Measurements from ENCODE around the gene ZFPM1. TPM values are rescaled to one million over a fixed set of nuclear protein-coding genes. Genes with fewer than 3 reads are reported as not detected.

The ZFPM1 gene
- total RNA-seq, 1 experiment from 2014 or later = 1.1 TPM

GRCh38 chr16:88532434-88533241, 79.6 kb downstream of the ZFPM1 start:
- H3K4me3 ChIP-seq (ENCODE audit: insufficient read depth, low read depth, low read length) = peak overlapping the region; percentile 54
- DNase-seq = no peak
- H3K27me3 ChIP-seq (ENCODE audit: control insufficient read depth, insufficient read depth, low read length) = no peaks in the 10 kb centered on the region
- no peaks in the 10 kb centered on the region; the same call in 1 of the 2 replicates for H3K36me3 ChIP-seq (replicated peaks; ENCODE audit: control insufficient read depth, insufficient read depth, low read length)

- DNase-seq = no peak
- no peaks in the 10 kb centered on the region; the same call in 1 of the 2 replicates for H3K36me3 ChIP-seq (replicated peaks; ENCODE audit: control insufficient read depth, insufficient read depth, low read length)
- H3K27me3 ChIP-seq (ENCODE audit: control insufficient read depth, insufficient read depth, low read length) = no peaks in the 10 kb centered on the region
- peak overlapping the region; percentile 54 for H3K4me3 ChIP-seq (ENCODE audit: insufficient read depth, low read depth, low read length)
Measured at GRCh38 chr16:88533381-88533917, 80.4 kb downstream of the ZFPM1 start.

GRCh38 chr16:88533932-88534637, 81.0 kb downstream of the ZFPM1 start:
- Histone ChIP-seq H3K4me3 (ENCODE audit: insufficient read depth, low read depth, low read length) (peak overlapping the region; percentile 76), H3K27me3 (ENCODE audit: control insufficient read depth, insufficient read depth, low read length) (no peaks in the 10 kb centered on the region), H3K36me3 (replicated peaks; ENCODE audit: control insufficient read depth, insufficient read depth, low read length) (no peaks in the 10 kb centered on the region; the same call in 1 of the 2 replicates)
- DNase-seq = peak; percentile 99

GRCh38 chr16:88534638-88535190, 81.6 kb downstream of the ZFPM1 start:
- peak; percentile 90 for DNase-seq
- peak overlapping the region; percentile 76 for H3K4me3 ChIP-seq (ENCODE audit: insufficient read depth, low read depth, low read length)
- H3K36me3 ChIP-seq (replicated peaks; ENCODE audit: control insufficient read depth, insufficient read depth, low read length) = no peaks in the 10 kb centered on the region; the same call in 1 of the 2 replicates
- H3K27me3 ChIP-seq (ENCODE audit: control insufficient read depth, insufficient read depth, low read length) = no peaks in the 10 kb centered on the region

- Histone ChIP-seq H3K27me3 (ENCODE audit: control insufficient read depth, insufficient read depth, low read length) (no peaks in the 10 kb centered on the region; the same call in 1 of the 2 replicates), H3K36me3 (replicated peaks; ENCODE audit: control insufficient read depth, insufficient read depth, low read length) (no peaks in the 10 kb centered on the region; the same call in 1 of the 2 replicates), H3K4me3 (ENCODE audit: insufficient read depth, low read depth, low read length) (peak overlapping the region; percentile 76)
- peak; percentile 65 for DNase-seq
Measured at GRCh38 chr16:88535191-88535856, 82.2 kb downstream of the ZFPM1 start.

GRCh38 chr16:88535857-88536222, 82.8 kb downstream of the ZFPM1 start:
- no peaks in the 10 kb centered on the region; the same call in 1 of the 2 replicates for H3K27me3 ChIP-seq (ENCODE audit: control insufficient read depth, insufficient read depth, low read length)
- no peaks in the 10 kb centered on the region for H3K36me3 ChIP-seq (replicated peaks; ENCODE audit: control insufficient read depth, insufficient read depth, low read length)
- DNase-seq = no peak
- no peak overlapping the region for H3K4me3 ChIP-seq (ENCODE audit: insufficient read depth, low read depth, low read length)

GRCh38 chr16:88536510-88536909, 83.4 kb downstream of the ZFPM1 start:
- Histone ChIP-seq H3K27me3 (ENCODE audit: control insufficient read depth, insufficient read depth, low read length) (no peaks in the 10 kb centered on the region; the same call in 1 of the 2 replicates), H3K36me3 (replicated peaks; ENCODE audit: control insufficient read depth, insufficient read depth, low read length) (no peaks in the 10 kb centered on the region), H3K4me3 (ENCODE audit: insufficient read depth, low read depth, low read length) (no peak overlapping the region)
- DNase-seq = peak; percentile 61

GRCh38 chr16:88536971-88537751, 84.1 kb downstream of the ZFPM1 start:
- Histone ChIP-seq H3K4me3 (ENCODE audit: insufficient read depth, low read depth, low read length) (no peak overlapping the region), H3K36me3 (replicated peaks; ENCODE audit: control insufficient read depth, insufficient read depth, low read length) (no peaks in the 10 kb centered on the region), H3K27me3 (ENCODE audit: control insufficient read depth, insufficient read depth, low read length) (no peaks in the 10 kb centered on the region; the same call in 1 of the 2 replicates)
- DNase-seq = peak; percentile 87

GRCh38 chr16:88537859-88538258, 84.8 kb downstream of the ZFPM1 start:
- Histone ChIP-seq H3K27me3 (ENCODE audit: control insufficient read depth, insufficient read depth, low read length) (no peaks in the 10 kb centered on the region; the same call in 1 of the 2 replicates), H3K36me3 (replicated peaks; ENCODE audit: control insufficient read depth, insufficient read depth, low read length) (no peaks in the 10 kb centered on the region), H3K4me3 (ENCODE audit: insufficient read depth, low read depth, low read length) (no peak overlapping the region)
- peak; percentile 63 for DNase-seq

- peak; percentile 86 for DNase-seq
- Histone ChIP-seq H3K27me3 (ENCODE audit: control insufficient read depth, insufficient read depth, low read length) (no peaks in the 10 kb centered on the region; the same call in 1 of the 2 replicates), H3K4me3 (ENCODE audit: insufficient read depth, low read depth, low read length) (no peak overlapping the region), H3K36me3 (replicated peaks; ENCODE audit: control insufficient read depth, insufficient read depth, low read length) (no peaks in the 10 kb centered on the region)
Measured at GRCh38 chr16:88538366-88539060, 85.4 kb downstream of the ZFPM1 start.

GRCh38 chr16:88539261-88539651, 86.2 kb downstream of the ZFPM1 start:
- Histone ChIP-seq H3K4me3 (ENCODE audit: insufficient read depth, low read depth, low read length) (no peak overlapping the region), H3K36me3 (replicated peaks; ENCODE audit: control insufficient read depth, insufficient read depth, low read length) (no peaks in the 10 kb centered on the region; the same call in 1 of the 2 replicates), H3K27me3 (ENCODE audit: control insufficient read depth, insufficient read depth, low read length) (no peaks in the 10 kb centered on the region; the same call in 1 of the 2 replicates)
- peak; percentile 69 for DNase-seq

GRCh38 chr16:88539652-88540345, 86.7 kb downstream of the ZFPM1 start:
- Histone ChIP-seq H3K27me3 (ENCODE audit: control insufficient read depth, insufficient read depth, low read length) (no peaks in the 10 kb centered on the region; the same call in 1 of the 2 replicates), H3K36me3 (replicated peaks; ENCODE audit: control insufficient read depth, insufficient read depth, low read length) (no peaks in the 10 kb centered on the region; the same call in 1 of the 2 replicates), H3K4me3 (ENCODE audit: insufficient read depth, low read depth, low read length) (no peak overlapping the region)
- DNase-seq = peak; percentile 86
